DMS79 (cell line): ENCODE measurements around the gene FTCD.
"Not testable (repeated sequence)": the region's sequence is repeated elsewhere in the genome, so short reads cannot be mapped to it uniquely, and the experiment has no call there.

Source experiments
- DNase-seq: peaks from one replicate; lab custom pipeline; 2025; lab: John Stamatoyannopoulos, UW

The FTCD gene

GRCh38 chr21:46140352-46141003, 14.9 kb downstream of the FTCD start:
- not testable (repeated sequence) for DNase-seq

DNA sequence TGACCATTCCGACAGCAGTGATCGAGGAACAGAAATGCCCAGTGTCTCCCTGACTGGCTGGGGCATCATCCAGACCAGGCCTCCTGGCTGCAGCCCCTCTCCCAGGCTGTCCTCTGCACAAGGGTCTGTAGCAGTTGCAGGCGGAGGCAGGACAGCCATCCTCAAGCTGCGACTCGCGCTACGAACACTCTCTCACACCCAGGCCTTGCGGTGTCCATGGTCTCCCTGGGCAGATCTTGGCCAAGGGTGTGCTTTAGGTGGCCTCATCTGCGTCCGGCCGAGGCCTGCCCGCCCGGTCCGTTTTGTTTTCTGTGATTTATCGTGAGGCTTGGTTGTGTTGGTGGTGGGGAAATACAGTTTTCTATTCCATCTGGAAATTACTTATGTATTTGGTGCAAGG, 15.7 kb downstream of the FTCD start:
- no peak for DNase-seq

GRCh38 chr21:46138383-46138970, 16.9 kb downstream of the FTCD start:
- no peak for DNase-seq

DNA sequence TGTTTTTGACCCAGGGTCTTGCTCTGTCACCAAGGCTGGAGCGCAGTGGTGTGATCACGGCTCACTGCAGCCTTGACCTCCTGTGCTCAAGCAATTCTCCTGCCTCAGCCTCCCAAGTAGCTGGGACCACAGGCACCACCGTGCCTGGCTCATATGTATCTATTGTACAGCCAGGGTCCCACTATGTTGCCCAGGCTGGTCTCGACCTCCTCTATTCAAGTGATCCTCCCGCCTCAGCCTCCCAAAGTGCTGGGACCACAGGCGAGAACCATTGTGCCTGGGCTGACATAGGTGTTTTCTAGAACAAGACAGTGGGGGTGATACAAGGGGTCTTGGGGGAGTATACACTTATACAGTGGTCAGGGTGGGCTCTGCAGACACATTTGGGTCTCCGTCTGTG, 17.5 kb downstream of the FTCD start:
- no peak for DNase-seq

DNA sequence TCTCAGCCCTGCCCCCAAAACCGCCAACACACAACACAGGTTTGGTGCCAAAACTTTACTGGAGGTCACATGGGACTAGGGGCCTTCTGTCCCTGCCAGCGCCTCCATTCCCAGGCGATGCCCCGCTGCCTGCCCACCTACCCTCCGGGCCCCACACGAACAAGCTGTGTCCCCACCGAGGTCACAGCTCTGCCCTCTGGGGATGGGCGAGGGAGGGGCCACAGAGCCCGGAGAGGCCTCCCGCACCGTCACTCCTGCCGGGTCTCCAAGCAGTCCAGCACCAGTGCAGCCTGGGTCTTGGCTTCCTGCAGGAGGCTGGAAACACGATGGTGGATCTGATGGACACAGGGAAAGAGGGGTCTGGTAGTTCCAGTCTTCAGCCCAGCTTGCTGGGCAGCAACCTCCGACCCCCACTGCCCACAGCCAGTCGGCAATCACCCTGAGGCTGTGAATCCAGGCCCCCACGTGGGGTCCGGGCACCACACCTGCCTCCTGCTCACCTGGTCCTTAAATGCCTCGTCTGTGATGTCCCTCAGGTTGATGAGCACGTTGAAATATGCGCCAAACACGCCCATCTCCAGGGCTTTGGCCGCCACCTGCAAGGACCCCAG, 18.5 kb downstream of the FTCD start:
- DNase-seq: no peak

GRCh38 chr21:46135782-46136395, 19.5 kb downstream of the FTCD start:
- DNase-seq: no peak

DNA sequence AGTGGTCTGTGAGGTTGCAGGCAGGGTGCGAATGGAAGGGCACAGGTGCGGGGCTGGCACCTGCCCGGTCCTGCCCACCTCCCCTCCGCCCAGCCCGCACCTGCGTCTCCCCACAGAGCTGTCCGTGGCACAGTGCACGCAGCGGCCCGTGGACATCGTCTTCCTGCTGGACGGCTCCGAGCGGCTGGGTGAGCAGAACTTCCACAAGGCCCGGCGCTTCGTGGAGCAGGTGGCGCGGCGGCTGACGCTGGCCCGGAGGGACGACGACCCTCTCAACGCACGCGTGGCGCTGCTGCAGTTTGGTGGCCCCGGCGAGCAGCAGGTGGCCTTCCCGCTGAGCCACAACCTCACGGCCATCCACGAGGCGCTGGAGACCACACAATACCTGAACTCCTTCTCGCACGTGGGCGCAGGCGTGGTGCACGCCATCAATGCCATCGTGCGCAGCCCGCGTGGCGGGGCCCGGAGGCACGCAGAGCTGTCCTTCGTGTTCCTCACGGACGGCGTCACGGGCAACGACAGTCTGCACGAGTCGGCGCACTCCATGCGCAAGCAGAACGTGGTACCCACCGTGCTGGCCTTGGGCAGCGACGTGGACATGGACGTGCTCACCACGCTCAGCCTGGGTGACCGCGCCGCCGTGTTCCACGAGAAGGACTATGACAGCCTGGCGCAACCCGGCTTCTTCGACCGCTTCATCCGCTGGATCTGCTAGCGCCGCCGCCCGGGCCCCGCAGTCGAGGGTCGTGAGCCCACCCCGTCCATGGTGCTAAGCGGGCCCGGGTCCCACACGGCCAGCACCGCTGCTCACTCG, 23.3 kb downstream of the FTCD start:
- no peak for DNase-seq

- no peak for DNase-seq
Measured at GRCh38 chr21:46131588-46131837, 23.9 kb downstream of the FTCD start.

GRCh38 chr21:46130831-46131587, 24.4 kb downstream of the FTCD start:
- no peak for DNase-seq

GRCh38 chr21:46129846-46130651, 25.3 kb downstream of the FTCD start:
- DNase-seq: no peak

DNA sequence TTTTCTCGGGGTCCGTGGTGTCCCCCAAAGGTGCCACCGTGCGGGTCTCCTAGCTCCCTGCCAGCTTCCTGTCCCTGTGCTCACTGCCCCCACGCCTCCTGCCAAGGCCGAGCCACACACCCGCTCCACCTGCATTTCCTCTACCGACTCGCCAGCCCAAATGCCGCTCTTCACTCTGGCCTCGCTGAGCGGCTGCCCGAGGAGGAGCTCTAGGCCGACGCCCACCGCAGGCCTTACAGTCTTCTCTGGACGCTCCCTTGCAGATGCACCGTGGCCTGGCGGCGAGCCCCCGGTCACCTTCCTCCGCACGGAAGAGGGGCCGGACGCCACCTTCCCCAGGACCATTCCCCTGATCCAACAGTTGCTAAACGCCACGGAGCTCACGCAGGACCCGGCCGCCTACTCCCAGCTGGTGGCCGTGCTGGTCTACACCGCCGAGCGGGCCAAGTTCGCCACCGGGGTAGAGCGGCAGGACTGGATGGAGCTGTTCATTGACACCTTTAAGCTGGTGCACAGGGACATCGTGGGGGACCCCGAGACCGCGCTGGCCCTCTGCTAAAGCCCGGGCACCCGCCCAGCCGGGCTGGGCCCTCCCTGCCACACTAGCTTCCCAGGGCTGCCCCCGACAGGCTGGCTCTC, 26.3 kb downstream of the FTCD start:
- DNase-seq: no peak

GRCh38 chr21:46128106-46128932, 27.1 kb downstream of the FTCD start:
- DNase-seq: no peak

DNA sequence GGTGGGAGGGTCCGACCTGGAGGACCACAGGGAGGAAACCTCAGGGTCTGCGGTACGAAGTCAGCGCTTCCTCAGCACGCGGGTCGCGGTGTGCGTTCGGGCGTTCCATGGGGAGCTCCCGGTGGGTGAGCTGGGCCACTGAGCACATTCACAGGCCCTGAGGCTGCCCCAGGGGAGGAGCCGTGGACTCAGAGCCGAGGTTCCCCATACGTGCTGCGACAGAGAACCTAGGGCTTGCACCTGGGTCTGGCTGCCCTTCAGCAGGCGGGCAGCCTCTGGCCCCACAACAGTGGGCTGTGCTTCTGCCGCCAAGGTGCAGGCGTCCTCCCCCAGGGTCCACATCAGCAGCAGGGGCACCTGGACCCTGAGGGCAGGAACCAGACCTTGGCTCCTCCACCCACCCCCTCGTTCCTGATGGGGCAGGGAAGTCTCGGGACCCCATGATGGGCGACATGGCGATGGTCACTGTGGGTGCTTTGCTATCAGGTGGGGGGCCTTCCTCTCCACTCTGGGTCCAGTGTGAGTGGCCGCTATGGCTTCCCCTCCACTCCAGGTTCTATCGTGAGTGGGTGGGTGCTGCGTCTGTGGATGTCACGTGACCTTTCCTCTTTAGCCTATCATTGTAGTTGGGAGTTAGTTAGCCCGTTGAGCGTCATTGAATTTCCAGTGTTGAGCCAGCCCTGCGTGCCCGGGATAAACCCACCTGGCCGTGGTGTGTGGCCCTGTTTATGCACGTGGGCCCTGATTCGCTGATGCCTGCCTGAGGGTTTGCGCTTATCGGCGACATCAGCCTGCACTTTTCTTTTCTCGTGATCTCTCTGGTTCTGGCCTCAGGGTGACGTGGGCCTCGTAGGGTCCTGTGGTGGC, 27.9 kb downstream of the FTCD start:
- DNase-seq: no peak

DNA sequence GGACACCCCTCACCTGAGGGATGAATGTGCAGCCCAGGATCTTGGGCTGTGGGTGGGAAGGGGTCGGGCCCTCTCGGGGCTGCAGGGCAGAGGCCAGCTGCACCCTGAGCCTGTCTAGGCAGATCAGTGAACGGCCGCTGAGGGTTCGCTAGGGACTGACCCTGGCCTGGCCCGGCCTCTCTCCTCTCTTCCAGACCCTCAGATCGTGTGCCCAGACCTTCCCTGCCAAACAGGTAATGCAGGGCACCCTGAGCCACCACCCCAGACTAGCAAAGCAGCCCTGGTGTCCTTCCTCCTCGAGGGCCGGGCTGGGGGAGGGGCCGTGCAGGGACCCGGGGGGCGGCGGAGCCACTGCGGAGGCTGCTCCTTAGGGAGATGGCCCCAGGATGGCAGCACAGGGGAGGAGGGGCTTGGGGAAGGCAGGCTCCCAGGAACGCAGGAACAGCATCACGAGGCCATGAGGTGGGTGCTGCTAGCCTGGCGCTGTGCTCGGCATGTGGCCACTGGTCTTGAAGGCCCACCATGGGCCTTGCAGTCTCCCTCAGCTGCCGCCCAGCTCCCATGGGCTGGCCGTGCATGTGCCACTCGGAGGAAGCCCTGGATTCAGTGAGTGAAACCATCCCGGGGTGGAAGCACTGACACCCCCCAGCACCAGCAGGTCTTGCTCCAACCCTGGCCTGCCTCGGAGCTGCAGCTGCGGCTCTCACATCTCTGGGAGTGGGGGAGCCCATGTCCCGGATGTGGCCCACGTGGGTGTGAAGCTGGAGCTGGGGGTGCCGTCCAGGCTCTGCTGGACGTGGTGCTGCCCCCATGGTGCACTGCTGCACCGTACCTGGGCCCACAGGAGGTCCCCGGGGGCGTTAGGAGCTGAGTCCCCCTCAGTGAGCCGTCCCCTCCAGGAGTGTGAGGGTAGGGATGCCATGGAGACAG, 28.8 kb downstream of the FTCD start:
- no peak for DNase-seq

DNA sequence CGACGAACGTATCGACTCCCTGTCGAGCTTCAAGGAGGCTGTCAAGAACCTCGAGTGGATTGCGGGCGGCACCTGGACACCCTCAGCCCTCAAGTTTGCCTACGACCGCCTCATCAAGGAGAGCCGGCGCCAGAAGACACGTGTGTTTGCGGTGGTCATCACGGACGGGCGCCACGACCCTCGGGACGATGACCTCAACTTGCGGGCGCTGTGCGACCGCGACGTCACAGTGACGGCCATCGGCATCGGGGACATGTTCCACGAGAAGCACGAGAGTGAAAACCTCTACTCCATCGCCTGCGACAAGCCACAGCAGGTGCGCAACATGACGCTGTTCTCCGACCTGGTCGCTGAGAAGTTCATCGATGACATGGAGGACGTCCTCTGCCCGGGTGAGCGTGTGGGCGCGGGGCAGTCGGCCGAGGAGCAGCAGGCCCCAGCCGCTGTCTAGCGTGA, 29.5 kb downstream of the FTCD start:
- DNase-seq: no peak

DNA sequence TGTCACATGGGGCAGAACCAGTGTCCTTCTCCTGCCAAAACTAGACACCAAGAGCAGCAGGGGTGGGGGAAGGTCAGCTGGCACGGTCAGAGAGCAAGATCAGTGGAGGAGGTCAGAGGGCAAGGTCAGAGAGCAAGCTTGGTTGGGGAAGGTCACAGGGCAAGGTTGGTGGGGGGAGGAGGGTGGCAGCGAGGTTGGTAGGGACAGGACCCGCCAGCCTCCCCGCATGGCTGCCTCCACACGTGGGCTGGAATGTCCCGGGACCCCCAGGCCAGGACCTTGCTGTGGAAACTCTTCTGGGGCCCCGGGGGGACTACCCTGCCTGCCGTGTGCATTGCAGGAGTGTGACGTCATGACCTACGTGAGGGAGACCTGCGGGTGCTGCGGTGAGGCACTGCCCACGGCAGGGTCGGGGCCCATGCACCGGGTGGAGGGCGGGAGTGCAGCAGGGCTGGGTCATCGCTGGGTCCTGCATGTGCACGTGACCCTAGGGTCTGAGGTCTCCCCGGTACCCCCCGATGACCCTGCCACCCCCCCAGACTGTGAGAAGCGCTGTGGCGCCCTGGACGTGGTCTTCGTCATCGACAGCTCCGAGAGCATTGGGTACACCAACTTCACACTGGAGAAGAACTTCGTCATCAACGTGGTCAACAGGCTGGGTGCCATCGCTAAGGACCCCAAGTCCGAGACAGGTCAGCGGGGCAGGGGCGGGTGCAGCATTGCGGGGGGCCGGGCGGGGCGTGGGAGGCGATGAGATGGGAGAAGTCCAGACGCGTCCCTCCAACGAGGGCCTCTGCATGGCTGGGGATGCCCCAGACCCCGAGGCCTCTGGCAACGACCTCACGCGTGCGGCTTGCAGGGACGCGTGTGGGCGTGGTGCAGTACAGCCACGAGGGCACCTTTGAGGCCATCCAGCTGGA, 30.2 kb downstream of the FTCD start:
- DNase-seq: no peak
